K562 (cell line): ENCODE measurements around the gene CFAP20DC. TPM values are rescaled to one million over a fixed set of nuclear protein-coding genes. Genes with fewer than 3 reads are reported as not detected.

Experiments
- ATAC-seq: fragments of 200-7000 bp; cut with Tn5 transposase; 3 replicates; pipeline ENCODE4 v1.9.1; 2020; ENCODE audit warnings: moderate library complexity
- BruUV-seq: library from RNA; stranded (reverse); fragments of 400-500 nt; replicated peaks from 2 replicates; lab custom pipeline; 2021; lab: Mats Ljungman, UMichigan
- CTCF ChIA-PET: fragments of 300-600 bp; formaldehyde crosslinking; extraction: SDS; loops from one replicate; lab custom pipeline; 2021; ENCODE audit warnings: low intra/inter-chr PET ratio; lab: Yijun Ruan, JAX
- POLR2A ChIA-PET: fragments of 300-600, 350-650 bp; sonication (Branson Sonifier 250); formaldehyde crosslinking; extraction: SDS; loops from one replicate; lab custom pipeline; 2021; ENCODE audit warnings: antibody characterized with exemption, inconsistent platforms; lab: Yijun Ruan, JAX
- DNase-seq, 4 experiments: peaks; one replicate each; pipeline versions ENCODE4 v3.0.0 to v3.0.0-alpha.2; 2011 to 2018; ENCODE audit warnings: low spot score in 3 of 4, mixed read lengths in 3 of 4; ENCODE audit errors: extremely low read depth in 1 of 4
- FAIRE-seq: peaks from 2 replicates; lab custom pipeline; 2011; peaks lifted over from hg19 to GRCh38; lab: Jason Lieb, UNC
- H2AFZ ChIP-seq: 2 replicates; pipeline ENCODE4 v1.6.0; 2011; ENCODE audit warnings: low read depth, low read length, control low read depth, inconsistent platforms
- H3K27ac ChIP-seq: fragments of 200-600 bp; 3 replicates; pipeline ENCODE4 v1.8.0; 2011; ENCODE audit warnings: low read depth, mild to moderate bottlenecking, control low read depth, inconsistent platforms, low read length, moderate library complexity, mixed read lengths; ENCODE audit errors: extremely low read depth
- H3K27me3 ChIP-seq, 2 experiments: fragments of 300-600 bp in 1 of 2; 2 replicates in 1 of 2; 3 replicates in 1 of 2; pipeline versions ENCODE4 v1.6.0 to v1.8.0; 2011; ENCODE audit warnings: inconsistent platforms in 2 of 2, low read length in 2 of 2, mild to moderate bottlenecking in 1 of 2, mixed read lengths in 1 of 2, moderate library complexity in 1 of 2; ENCODE audit not compliant: control insufficient read depth in 2 of 2, insufficient read depth in 2 of 2
- H3K36me3 ChIP-seq: fragments of 300-600 bp; 3 replicates; pipeline ENCODE4 v1.8.0; 2011; ENCODE audit warnings: mild to moderate bottlenecking, low read length, inconsistent platforms; ENCODE audit not compliant: control insufficient read depth, insufficient read depth
- H3K4me1 ChIP-seq, 2 experiments: fragments of 200-600 bp in 1 of 2; replicated peaks in 1 of 2; 2 replicates in 1 of 2; 3 replicates in 1 of 2; pipeline versions ENCODE4 v1.5.1 to v1.8.0; 2011; ENCODE audit warnings: inconsistent platforms in 2 of 2, low read length in 2 of 2, mild to moderate bottlenecking in 1 of 2, mixed read lengths in 1 of 2, moderate library complexity in 1 of 2; ENCODE audit not compliant: control insufficient read depth in 2 of 2, insufficient read depth in 2 of 2
- H3K4me2 ChIP-seq: 2 replicates; pipeline ENCODE4 v1.6.1; 2011; ENCODE audit warnings: low read length, control low read depth, inconsistent platforms, mixed read lengths; ENCODE audit not compliant: insufficient read depth
- H3K4me3 ChIP-seq: fragments of 200-600 bp; sonication (generic), shearing (Covaris generic); 2 replicates; pipeline ENCODE4 v1.5.1; 2016; ENCODE audit warnings: control low read depth, inconsistent platforms
- H3K79me2 ChIP-seq: fragments of 200-600 bp; 3 replicates; pipeline ENCODE4 v1.8.0; 2011; ENCODE audit warnings: low read length, inconsistent platforms; ENCODE audit not compliant: control insufficient read depth, insufficient read depth
- H3K9ac ChIP-seq, 2 experiments: 2 replicates each; pipeline versions ENCODE4 v1.6.0 to v1.6.1; 2011; ENCODE audit warnings: low read depth in 2 of 2, low read length in 2 of 2, control low read depth in 1 of 2, inconsistent platforms in 1 of 2, mild to moderate bottlenecking in 1 of 2, mixed read lengths in 1 of 2; ENCODE audit not compliant: insufficient read depth in 1 of 2
- H3K9me1 ChIP-seq: one replicate; pipeline ENCODE4 v1.6.0; 2011; ENCODE audit warnings: inconsistent platforms, mild to moderate bottlenecking, low read length, moderate library complexity; ENCODE audit not compliant: control insufficient read depth, insufficient read depth
- H3K9me3 ChIP-seq: replicated peaks from 2 replicates; pipeline ENCODE4 v1.5.1; 2011; ENCODE audit warnings: low read depth, low read length, inconsistent platforms; ENCODE audit not compliant: control insufficient read depth, insufficient read depth
- H4K20me1 ChIP-seq: replicated peaks from 2 replicates; pipeline ENCODE4 v1.6.1; 2011; ENCODE audit warnings: low read length, inconsistent platforms, mixed read lengths; ENCODE audit not compliant: control insufficient read depth, insufficient read depth
- ATF1 ChIP-seq, 2 experiments: fragments of 450-650 bp in 1 of 2; IDR thresholded peaks; 2 replicates each; pipeline ENCODE4 v1.6.1; 2016; ENCODE audit warnings: missing compliant biosample characterization in 1 of 2, missing genetic modification characterization in 1 of 2
- C11orf30 ChIP-seq: fragments of 450-650 bp; IDR thresholded peaks from 2 replicates; pipeline ENCODE4 v1.6.1; 2016; ENCODE audit warnings: low read depth, mild to moderate bottlenecking
- CBFA2T2 ChIP-seq: fragments of 450-650 bp; conservative IDR thresholded peaks from 2 replicates; pipeline ENCODE4 v1.6.1; 2017; ENCODE audit warnings: mild to moderate bottlenecking
- NBN ChIP-seq: fragments of 450-650 bp; IDR thresholded peaks from 2 replicates; pipeline ENCODE4 v1.6.1; 2016; ENCODE audit warnings: low read depth, mild to moderate bottlenecking
- SMAD2 ChIP-seq: fragments of 150-350 bp; IDR thresholded peaks from 2 replicates; pipeline ENCODE4 v1.6.1; 2014; ENCODE audit warnings: low read depth, mild to moderate bottlenecking, low read length
- SRSF3 ChIP-seq: fragments of 200-400 bp; formaldehyde crosslinking; IDR thresholded peaks from 2 replicates; pipeline ENCODE4 v1.6.1; 2016; ENCODE audit warnings: mild to moderate bottlenecking, low read length, moderate library complexity; ENCODE audit not compliant: insufficient read depth
- ZNF121 ChIP-seq: sonication (generic); formaldehyde crosslinking; conservative IDR thresholded peaks from 2 replicates; pipeline ENCODE4 v1.8.0; 2022; ENCODE audit warnings: missing genetic modification reagents
- ZNF124 ChIP-seq: sonication (generic); formaldehyde crosslinking; IDR thresholded peaks from 2 replicates; pipeline ENCODE4 v1.8.1; 2022; ENCODE audit warnings: missing genetic modification reagents
- ZNF232 ChIP-seq: sonication (generic); formaldehyde crosslinking; IDR thresholded peaks from 2 replicates; pipeline ENCODE4 v1.8.0; 2022; ENCODE audit warnings: mild to moderate bottlenecking, missing genetic modification reagents
- WGBS: fragments of 100-300 bp; shearing (Covaris generic); methylation state at CpG from one replicate; pipeline ENCODE4 v1.1.6; 2016; ENCODE audit warnings: low coverage, mixed read lengths; ENCODE audit not compliant: insufficient coverage; ENCODE audit errors: missing lambda C conversion rate; 5-methylcytosine and 5-hydroxymethylcytosine counted together
- in situ Hi-C: fragments of 300-500 bp; cut with MboI; formaldehyde crosslinking; loops from 4 replicates; pipeline ENCODE4 v1.15.0; 2018; ENCODE audit warnings: inconsistent platforms, mixed read lengths
- intact Hi-C: fragments of 100-400 bp; cut with micrococcal nuclease; formaldehyde crosslinking; loops from 2 replicates; pipeline ENCODE4 v1.14.2; 2022
- polyA plus RNA-seq, 8 experiments: library from polyadenylated mRNA; depleted of rRNA in 4 of 8; stranded (reverse) in 5 of 8; unstranded in 3 of 8; fragments of >200 nt; fragmentation: Nextera tagmentation in 2 of 8; fragmentation: Illumina TruSeq in 1 of 8; extraction: Ambion mirVana in 2 of 8; extraction: Trizol in 1 of 8; gene quantifications; 2 replicates each; pipeline versions ENCODE4 v1.2.1 to v1.2.3, GENCODE V29; 2011 to 2014; ENCODE audit warnings: inconsistent platforms in 1 of 8, missing spikeins in 1 of 8
- total RNA-seq, 7 experiments: library from RNA; depleted of rRNA in 6 of 7; stranded (reverse); fragments of >200 nt in 6 of 7; fragmentation: Illumina TruSeq in 2 of 7; extraction: Trizol in 2 of 7; gene quantifications; 2 replicates each; pipeline versions ENCODE4 v1.2.1 to v1.2.3, GENCODE V29; 2011 to 2021; ENCODE audit warnings: low replicate concordance in 1 of 7
- TF ChIP-seq, protein P1 (sequence below): sonication (generic); formaldehyde crosslinking; IDR thresholded peaks from 2 replicates; pipeline ENCODE4 v1.8.0; 2022; ENCODE audit warnings: mild to moderate bottlenecking, low read depth, missing genetic modification reagents
- TF ChIP-seq, protein P2 (sequence below): fragments of 250-450 bp; sonication (Bioruptor Pico); IDR thresholded peaks from 2 replicates; pipeline ENCODE4 v1.4.0; 2020
- TF ChIP-seq, protein P3 (sequence below): fragments of 250-450 bp; sonication (Bioruptor Pico); IDR thresholded peaks from 2 replicates; pipeline ENCODE4 v1.4.0; 2020; ENCODE audit warnings: mild to moderate bottlenecking, moderate library complexity, borderline replicate concordance
- TF ChIP-seq, protein P4 (sequence below): sonication (generic); formaldehyde crosslinking; IDR thresholded peaks from 2 replicates; pipeline ENCODE4 v1.8.1; 2022; ENCODE audit warnings: missing genetic modification reagents

CFAP20DC gene
- total and polyA plus RNA-seq, 9 of the 15 experiments (the other 6 are each of a cell fraction or from before 2014, with no cell fraction given), result 1.6 to 5.9 (median 4.6) TPM

DNA sequence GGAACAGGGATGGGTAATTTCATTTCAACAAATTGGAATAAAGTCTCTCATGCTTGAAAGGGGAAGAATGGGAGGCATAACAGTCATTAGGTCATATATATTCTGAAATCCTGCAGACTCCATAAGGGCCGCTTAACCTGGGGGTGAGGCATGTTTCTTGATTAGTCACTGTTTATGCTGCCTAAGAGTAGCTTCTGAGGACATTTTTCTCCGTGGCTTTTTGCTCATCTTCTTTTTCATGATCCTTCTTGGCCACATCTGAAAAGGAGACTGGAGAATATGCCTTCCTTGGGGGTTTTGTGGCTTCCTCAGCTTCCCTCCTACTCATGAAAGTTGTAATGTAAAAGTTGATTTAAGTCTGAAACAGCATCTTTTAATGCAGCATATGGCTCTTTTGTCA, 20.0 kb upstream of the CFAP20DC start:
- CTCF ChIA-PET, result no interaction called here
- BruUV-seq, result no TSS peak
- Histone ChIP-seq H4K20me1 (no peaks in the 10 kb centered on the region), H3K36me3 (no peaks in the 10 kb centered on the region), H2AFZ (no peak overlapping the region), H3K27ac (no peak overlapping the region), H3K27me3 (no peaks in the 10 kb centered on the region), H3K9me3 (no peaks in the 10 kb centered on the region), H3K9me1 (no peaks in the 10 kb centered on the region), H3K79me2 (no peaks in the 10 kb centered on the region), H3K4me3 (no peak overlapping the region), H3K4me1 (no peaks in the 10 kb centered on the region), H3K9ac (no peak overlapping the region), H3K4me2 (no peak overlapping the region)
- intact Hi-C loops (no loop called here), in situ Hi-C loops (no loop called here)
- ATAC-seq (no peak), DNase-seq (no peak), FAIRE-seq (no peak)
- POLR2A ChIA-PET, result no interaction called here
- WGBS, result 0% methylated on average over 2 of the region's 2 CpGs
- no peak for TF ChIP-seq CBFA2T2
- no peak for TF ChIP-seq ZNF121 (CRISPR knock-in tag)
- TF ChIP-seq SRSF3, result no peak
- TF ChIP-seq, protein P1, sequence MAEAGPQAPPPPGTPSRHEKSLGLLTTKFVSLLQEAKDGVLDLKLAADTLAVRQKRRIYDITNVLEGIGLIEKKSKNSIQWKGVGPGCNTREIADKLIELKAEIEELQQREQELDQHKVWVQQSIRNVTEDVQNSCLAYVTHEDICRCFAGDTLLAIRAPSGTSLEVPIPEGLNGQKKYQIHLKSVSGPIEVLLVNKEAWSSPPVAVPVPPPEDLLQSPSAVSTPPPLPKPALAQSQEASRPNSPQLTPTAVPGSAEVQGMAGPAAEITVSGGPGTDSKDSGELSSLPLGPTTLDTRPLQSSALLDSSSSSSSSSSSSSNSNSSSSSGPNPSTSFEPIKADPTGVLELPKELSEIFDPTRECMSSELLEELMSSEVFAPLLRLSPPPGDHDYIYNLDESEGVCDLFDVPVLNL (CRISPR knock-in tag), result no peak
- no peak for TF ChIP-seq ZNF124
- TF ChIP-seq, protein P2, sequence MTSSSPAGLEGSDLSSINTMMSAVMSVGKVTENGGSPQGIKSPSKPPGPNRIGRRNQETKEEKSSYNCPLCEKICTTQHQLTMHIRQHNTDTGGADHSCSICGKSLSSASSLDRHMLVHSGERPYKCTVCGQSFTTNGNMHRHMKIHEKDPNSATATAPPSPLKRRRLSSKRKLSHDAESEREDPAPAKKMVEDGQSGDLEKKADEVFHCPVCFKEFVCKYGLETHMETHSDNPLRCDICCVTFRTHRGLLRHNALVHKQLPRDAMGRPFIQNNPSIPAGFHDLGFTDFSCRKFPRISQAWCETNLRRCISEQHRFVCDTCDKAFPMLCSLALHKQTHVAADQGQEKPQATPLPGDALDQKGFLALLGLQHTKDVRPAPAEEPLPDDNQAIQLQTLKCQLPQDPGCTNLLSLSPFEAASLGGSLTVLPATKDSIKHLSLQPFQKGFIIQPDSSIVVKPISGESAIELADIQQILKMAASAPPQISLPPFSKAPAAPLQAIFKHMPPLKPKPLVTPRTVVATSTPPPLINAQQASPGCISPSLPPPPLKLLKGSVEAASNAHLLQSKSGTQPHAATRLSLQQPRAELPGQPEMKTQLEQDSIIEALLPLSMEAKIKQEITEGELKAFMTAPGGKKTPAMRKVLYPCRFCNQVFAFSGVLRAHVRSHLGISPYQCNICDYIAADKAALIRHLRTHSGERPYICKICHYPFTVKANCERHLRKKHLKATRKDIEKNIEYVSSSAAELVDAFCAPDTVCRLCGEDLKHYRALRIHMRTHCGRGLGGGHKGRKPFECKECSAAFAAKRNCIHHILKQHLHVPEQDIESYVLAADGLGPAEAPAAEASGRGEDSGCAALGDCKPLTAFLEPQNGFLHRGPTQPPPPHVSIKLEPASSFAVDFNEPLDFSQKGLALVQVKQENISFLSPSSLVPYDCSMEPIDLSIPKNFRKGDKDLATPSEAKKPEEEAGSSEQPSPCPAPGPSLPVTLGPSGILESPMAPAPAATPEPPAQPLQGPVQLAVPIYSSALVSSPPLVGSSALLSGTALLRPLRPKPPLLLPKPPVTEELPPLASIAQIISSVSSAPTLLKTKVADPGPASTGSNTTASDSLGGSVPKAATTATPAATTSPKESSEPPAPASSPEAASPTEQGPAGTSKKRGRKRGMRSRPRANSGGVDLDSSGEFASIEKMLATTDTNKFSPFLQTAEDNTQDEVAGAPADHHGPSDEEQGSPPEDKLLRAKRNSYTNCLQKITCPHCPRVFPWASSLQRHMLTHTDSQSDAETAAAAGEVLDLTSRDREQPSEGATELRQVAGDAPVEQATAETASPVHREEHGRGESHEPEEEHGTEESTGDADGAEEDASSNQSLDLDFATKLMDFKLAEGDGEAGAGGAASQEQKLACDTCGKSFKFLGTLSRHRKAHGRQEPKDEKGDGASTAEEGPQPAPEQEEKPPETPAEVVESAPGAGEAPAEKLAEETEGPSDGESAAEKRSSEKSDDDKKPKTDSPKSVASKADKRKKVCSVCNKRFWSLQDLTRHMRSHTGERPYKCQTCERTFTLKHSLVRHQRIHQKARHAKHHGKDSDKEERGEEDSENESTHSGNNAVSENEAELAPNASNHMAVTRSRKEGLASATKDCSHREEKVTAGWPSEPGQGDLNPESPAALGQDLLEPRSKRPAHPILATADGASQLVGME (CRISPR knock-in tag), result no peak
- TF ChIP-seq, protein P3, sequence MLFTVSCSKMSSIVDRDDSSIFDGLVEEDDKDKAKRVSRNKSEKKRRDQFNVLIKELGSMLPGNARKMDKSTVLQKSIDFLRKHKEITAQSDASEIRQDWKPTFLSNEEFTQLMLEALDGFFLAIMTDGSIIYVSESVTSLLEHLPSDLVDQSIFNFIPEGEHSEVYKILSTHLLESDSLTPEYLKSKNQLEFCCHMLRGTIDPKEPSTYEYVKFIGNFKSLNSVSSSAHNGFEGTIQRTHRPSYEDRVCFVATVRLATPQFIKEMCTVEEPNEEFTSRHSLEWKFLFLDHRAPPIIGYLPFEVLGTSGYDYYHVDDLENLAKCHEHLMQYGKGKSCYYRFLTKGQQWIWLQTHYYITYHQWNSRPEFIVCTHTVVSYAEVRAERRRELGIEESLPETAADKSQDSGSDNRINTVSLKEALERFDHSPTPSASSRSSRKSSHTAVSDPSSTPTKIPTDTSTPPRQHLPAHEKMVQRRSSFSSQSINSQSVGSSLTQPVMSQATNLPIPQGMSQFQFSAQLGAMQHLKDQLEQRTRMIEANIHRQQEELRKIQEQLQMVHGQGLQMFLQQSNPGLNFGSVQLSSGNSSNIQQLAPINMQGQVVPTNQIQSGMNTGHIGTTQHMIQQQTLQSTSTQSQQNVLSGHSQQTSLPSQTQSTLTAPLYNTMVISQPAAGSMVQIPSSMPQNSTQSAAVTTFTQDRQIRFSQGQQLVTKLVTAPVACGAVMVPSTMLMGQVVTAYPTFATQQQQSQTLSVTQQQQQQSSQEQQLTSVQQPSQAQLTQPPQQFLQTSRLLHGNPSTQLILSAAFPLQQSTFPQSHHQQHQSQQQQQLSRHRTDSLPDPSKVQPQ (CRISPR knock-in tag), result no peak
- no peak for TF ChIP-seq ZNF232
- no peak for TF ChIP-seq NBN
- TF ChIP-seq SMAD2, result no peak
- TF ChIP-seq ATF1 (CRISPR knock-in tag; IDR thresholded peaks at IDR 0.05), result no peak
- TF ChIP-seq ATF1 (tag; IDR thresholded peaks at IDR 0.05), result no peak
- TF ChIP-seq, protein P4, sequence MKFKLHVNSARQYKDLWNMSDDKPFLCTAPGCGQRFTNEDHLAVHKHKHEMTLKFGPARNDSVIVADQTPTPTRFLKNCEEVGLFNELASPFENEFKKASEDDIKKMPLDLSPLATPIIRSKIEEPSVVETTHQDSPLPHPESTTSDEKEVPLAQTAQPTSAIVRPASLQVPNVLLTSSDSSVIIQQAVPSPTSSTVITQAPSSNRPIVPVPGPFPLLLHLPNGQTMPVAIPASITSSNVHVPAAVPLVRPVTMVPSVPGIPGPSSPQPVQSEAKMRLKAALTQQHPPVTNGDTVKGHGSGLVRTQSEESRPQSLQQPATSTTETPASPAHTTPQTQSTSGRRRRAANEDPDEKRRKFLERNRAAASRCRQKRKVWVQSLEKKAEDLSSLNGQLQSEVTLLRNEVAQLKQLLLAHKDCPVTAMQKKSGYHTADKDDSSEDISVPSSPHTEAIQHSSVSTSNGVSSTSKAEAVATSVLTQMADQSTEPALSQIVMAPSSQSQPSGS (CRISPR knock-in tag), result no peak
- TF ChIP-seq C11orf30, result no peak
